WTC11 (cell line): ENCODE data around the gene STRIT1. TPM values are rescaled to one million over a fixed set of nuclear protein-coding genes. Genes with fewer than 3 reads are reported as not detected.

Source experiments
- ATAC-seq: fragments of 200-7000 bp; cut with Tn5 transposase; 2 replicates; pipeline ENCODE4 v1.10.0; 2021; ENCODE audit warnings: mild to moderate bottlenecking, moderate library complexity
- CTCF ChIA-PET: fragments of 300-600 bp; sonication (Branson Sonifier 250); formaldehyde crosslinking; loops from one replicate; lab custom pipeline; 2021; ENCODE audit warnings: antibody characterized with exemption; lab: Charles Lee
- POLR2A ChIA-PET: fragments of 350-600 bp; sonication (Branson Sonifier 250); formaldehyde crosslinking; loops from one replicate; lab custom pipeline; 2021; ENCODE audit warnings: antibody characterized with exemption; lab: Charles Lee
- DNase-seq: peaks from one replicate; pipeline ENCODE4 v3.0.0; 2021; ENCODE audit warnings: low spot score
- H3K27ac Mint-ChIP-seq: 2 replicates; pipeline ENCODE4 v1.8.0; 2021; ENCODE audit warnings: mixed read lengths
- H3K27me3 Mint-ChIP-seq: 2 replicates; pipeline ENCODE4 v1.8.0; 2021; ENCODE audit warnings: low read depth, mild to moderate bottlenecking, moderate library complexity, mixed read lengths
- H3K36me3 Mint-ChIP-seq: 2 replicates; pipeline ENCODE4 v1.8.0; 2021; ENCODE audit warnings: mixed read lengths
- H3K4me1 Mint-ChIP-seq: 2 replicates; pipeline ENCODE4 v1.8.0; 2022; ENCODE audit warnings: mixed read lengths
- H3K4me3 Mint-ChIP-seq: 2 replicates; pipeline ENCODE4 v1.8.0; 2021; ENCODE audit warnings: mild to moderate bottlenecking, moderate library complexity, mixed read lengths
- H3K9me3 Mint-ChIP-seq: 2 replicates; pipeline ENCODE4 v1.8.0; 2021; ENCODE audit warnings: mixed read lengths
- AR ChIP-seq: fragments of 250-450 bp; sonication (Bioruptor Pico); IDR thresholded peaks from 2 replicates; pipeline ENCODE4 v1.9.0; 2021; ENCODE audit warnings: mild to moderate bottlenecking
- ATF1 ChIP-seq: sonication (generic); formaldehyde crosslinking; IDR thresholded peaks from 2 replicates; pipeline ENCODE4 v1.8.1; 2023; ENCODE audit warnings: mild to moderate bottlenecking, moderate library complexity, missing genetic modification reagents
- CREB1 ChIP-seq: sonication (generic); formaldehyde crosslinking; IDR thresholded peaks from 2 replicates; pipeline ENCODE4 v1.8.0; 2023; ENCODE audit warnings: mild to moderate bottlenecking, missing genetic modification reagents
- CREM ChIP-seq: sonication (generic); formaldehyde crosslinking; IDR thresholded peaks from 2 replicates; pipeline ENCODE4 v1.8.1; 2022; ENCODE audit warnings: mild to moderate bottlenecking, missing genetic modification reagents, moderate library complexity
- GABPB1 ChIP-seq: sonication (generic); formaldehyde crosslinking; IDR thresholded peaks from 2 replicates; pipeline ENCODE4 v1.8.1; 2023; ENCODE audit warnings: mild to moderate bottlenecking, missing genetic modification reagents
- JAZF1 ChIP-seq: fragments of 250-450 bp; sonication (Bioruptor Pico); IDR thresholded peaks from 2 replicates; pipeline ENCODE4 v1.9.0; 2021; ENCODE audit warnings: moderate library complexity, mild to moderate bottlenecking, inconsistent platforms
- NFE2L1 ChIP-seq: sonication (generic); formaldehyde crosslinking; IDR thresholded peaks from 2 replicates; pipeline ENCODE4 v1.8.1; 2023; ENCODE audit warnings: missing genetic modification reagents
- SMAD4 ChIP-seq: sonication (generic); formaldehyde crosslinking; IDR thresholded peaks from 2 replicates; pipeline ENCODE4 v1.8.0; 2022; ENCODE audit warnings: mild to moderate bottlenecking, missing genetic modification reagents
- SOX15 ChIP-seq: fragments of 250-450 bp; sonication (Bioruptor Pico); IDR thresholded peaks from 2 replicates; pipeline ENCODE4 v1.9.0; 2021; ENCODE audit warnings: mild to moderate bottlenecking
- ZNF317 ChIP-seq: sonication (generic); formaldehyde crosslinking; IDR thresholded peaks from 2 replicates; pipeline ENCODE4 v1.8.1; 2023; ENCODE audit warnings: low read depth, mild to moderate bottlenecking, moderate library complexity, missing genetic modification reagents, borderline replicate concordance
- total RNA-seq: library from RNA; stranded (reverse); gene quantifications from 3 replicates; pipeline ENCODE4 v1.2.3, GENCODE V29; 2021
- TF ChIP-seq, protein P1 (sequence below): sonication (generic); formaldehyde crosslinking; IDR thresholded peaks from 2 replicates; pipeline ENCODE4 v1.8.1; 2022; ENCODE audit warnings: missing genetic modification reagents, borderline replicate concordance
- TF ChIP-seq, protein P2 (sequence below): sonication (generic); formaldehyde crosslinking; IDR thresholded peaks from 2 replicates; pipeline ENCODE4 v1.8.0; 2023; ENCODE audit warnings: mild to moderate bottlenecking, missing genetic modification reagents
- TF ChIP-seq, protein P3 (sequence below): sonication (generic); formaldehyde crosslinking; IDR thresholded peaks from 2 replicates; pipeline ENCODE4 v1.8.0; 2022; ENCODE audit warnings: mild to moderate bottlenecking, missing genetic modification reagents
- TF ChIP-seq, protein P4 (sequence below): sonication (generic); formaldehyde crosslinking; IDR thresholded peaks from 2 replicates; pipeline ENCODE4 v1.8.1; 2023; ENCODE audit warnings: mild to moderate bottlenecking, missing genetic modification reagents

STRIT1 gene
- total RNA-seq, 1 experiment from 2014 or later = 0.33 TPM

DNA sequence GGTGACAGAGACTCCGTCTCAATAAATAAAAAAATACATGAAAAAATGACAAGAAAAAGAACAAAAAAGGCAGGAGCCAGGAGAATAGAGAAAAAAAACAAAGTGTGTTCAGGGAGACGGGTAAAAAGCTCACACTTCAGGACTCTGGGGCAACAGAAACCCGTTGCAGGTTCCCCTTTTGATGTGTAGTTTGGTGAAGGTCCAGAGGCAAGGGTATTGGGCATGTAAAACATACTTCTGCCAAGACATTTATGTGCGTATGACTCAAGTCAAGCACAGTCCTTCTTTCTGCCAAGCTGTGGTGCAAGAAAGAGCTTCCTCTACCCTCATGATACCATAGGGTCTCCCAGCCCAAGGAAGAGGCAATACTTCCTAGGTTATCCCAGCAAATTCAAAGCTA lies 33.4 kb upstream of the STRIT1 start:
- ATAC-seq = no peak
- TF ChIP-seq, protein P1, sequence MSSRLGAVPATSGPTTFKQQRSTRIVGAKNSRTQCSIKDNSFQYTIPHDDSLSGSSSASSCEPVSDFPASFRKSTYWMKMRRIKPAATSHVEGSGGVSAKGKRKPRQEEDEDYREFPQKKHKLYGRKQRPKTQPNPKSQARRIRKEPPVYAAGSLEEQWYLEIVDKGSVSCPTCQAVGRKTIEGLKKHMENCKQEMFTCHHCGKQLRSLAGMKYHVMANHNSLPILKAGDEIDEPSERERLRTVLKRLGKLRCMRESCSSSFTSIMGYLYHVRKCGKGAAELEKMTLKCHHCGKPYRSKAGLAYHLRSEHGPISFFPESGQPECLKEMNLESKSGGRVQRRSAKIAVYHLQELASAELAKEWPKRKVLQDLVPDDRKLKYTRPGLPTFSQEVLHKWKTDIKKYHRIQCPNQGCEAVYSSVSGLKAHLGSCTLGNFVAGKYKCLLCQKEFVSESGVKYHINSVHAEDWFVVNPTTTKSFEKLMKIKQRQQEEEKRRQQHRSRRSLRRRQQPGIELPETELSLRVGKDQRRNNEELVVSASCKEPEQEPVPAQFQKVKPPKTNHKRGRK = no peak
- no peak for DNase-seq
- CTCF ChIA-PET = no interaction called here
- H3K27ac Mint-ChIP-seq = no peak overlapping the region
- peaks cover 32% of the 10 kb centered on the region for H3K4me1 Mint-ChIP-seq
- H3K36me3 Mint-ChIP-seq = no peaks in the 10 kb centered on the region
- POLR2A ChIA-PET = no interaction called here
- no peak overlapping the region for H3K4me3 Mint-ChIP-seq
- no peaks in the 10 kb centered on the region for H3K27me3 Mint-ChIP-seq
- H3K9me3 Mint-ChIP-seq = no peaks in the 10 kb centered on the region

DNA sequence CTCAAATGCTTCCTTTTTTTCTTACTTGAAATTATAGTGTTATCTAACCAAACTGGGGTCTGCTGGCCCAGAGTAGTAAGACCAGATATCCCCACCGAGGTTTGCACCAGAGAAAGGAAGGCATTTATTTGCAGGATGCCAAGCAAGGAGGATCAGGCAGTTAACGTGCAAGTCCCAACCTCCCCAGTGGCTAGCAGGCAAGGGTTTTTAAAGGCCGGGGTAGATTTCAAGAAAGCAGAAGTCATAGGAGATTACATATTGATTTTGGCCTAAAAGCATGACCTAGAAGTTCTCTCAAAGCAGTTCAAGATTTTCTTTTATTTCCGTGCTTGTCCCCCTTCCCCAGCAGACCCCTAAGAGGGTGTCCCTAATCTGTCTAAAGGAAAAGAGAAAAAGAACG lies 32.8 kb upstream of the STRIT1 start:
- H3K9me3 Mint-ChIP-seq = no peaks in the 10 kb centered on the region
- peaks cover 33% of the 10 kb centered on the region for H3K4me1 Mint-ChIP-seq
- ATAC-seq (no peak), DNase-seq (no peak)
- H3K27me3 Mint-ChIP-seq = no peaks in the 10 kb centered on the region
- no peak overlapping the region for H3K4me3 Mint-ChIP-seq
- CTCF ChIA-PET = interaction anchor here (1.0 to 1.1 kb wide), 2 partner anchors 9 to 422 kb away, joined by 4 read pairs; no protein-coding TSS in a partner anchor
- POLR2A ChIA-PET = no interaction called here
- no peak overlapping the region for H3K27ac Mint-ChIP-seq
- no peaks in the 10 kb centered on the region for H3K36me3 Mint-ChIP-seq
- TF ChIP-seq, protein P2, sequence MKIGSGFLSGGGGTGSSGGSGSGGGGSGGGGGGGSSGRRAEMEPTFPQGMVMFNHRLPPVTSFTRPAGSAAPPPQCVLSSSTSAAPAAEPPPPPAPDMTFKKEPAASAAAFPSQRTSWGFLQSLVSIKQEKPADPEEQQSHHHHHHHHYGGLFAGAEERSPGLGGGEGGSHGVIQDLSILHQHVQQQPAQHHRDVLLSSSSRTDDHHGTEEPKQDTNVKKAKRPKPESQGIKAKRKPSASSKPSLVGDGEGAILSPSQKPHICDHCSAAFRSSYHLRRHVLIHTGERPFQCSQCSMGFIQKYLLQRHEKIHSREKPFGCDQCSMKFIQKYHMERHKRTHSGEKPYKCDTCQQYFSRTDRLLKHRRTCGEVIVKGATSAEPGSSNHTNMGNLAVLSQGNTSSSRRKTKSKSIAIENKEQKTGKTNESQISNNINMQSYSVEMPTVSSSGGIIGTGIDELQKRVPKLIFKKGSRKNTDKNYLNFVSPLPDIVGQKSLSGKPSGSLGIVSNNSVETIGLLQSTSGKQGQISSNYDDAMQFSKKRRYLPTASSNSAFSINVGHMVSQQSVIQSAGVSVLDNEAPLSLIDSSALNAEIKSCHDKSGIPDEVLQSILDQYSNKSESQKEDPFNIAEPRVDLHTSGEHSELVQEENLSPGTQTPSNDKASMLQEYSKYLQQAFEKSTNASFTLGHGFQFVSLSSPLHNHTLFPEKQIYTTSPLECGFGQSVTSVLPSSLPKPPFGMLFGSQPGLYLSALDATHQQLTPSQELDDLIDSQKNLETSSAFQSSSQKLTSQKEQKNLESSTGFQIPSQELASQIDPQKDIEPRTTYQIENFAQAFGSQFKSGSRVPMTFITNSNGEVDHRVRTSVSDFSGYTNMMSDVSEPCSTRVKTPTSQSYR (CRISPR knock-in tag) = no peak
- no peak for TF ChIP-seq SOX15 (CRISPR knock-in tag)

GRCh38 chr3:155325263-155325835 lies 31.9 kb upstream of the STRIT1 start:
- peak overlapping the region; percentile 49 for H3K4me3 Mint-ChIP-seq
- H3K27me3 Mint-ChIP-seq = no peaks in the 10 kb centered on the region
- DNase-seq (peak; percentile 32), ATAC-seq (peak; percentile 80)
- no peaks in the 10 kb centered on the region for H3K36me3 Mint-ChIP-seq
- peaks cover 33% of the 10 kb centered on the region for H3K4me1 Mint-ChIP-seq
- CTCF ChIA-PET = interaction anchor here (0.5 to 1.1 kb wide), 5 partner anchors 10 to 481 kb away, joined by 3 to 4 read pairs (median 3); partner anchors contain the start of gene C3orf33
- TF ChIP-seq SMAD4 (CRISPR knock-in tag) (no peak), NFE2L1 (no peak), CREB1 (CRISPR knock-in tag) (no peak), ATF1 (no peak), GABPB1 (no peak), ZNF317 (CRISPR knock-in tag) (no peak), CREM (CRISPR knock-in tag) (no peak), JAZF1 (CRISPR knock-in tag) (no peak), AR (no peak)
- TF ChIP-seq, protein P3, sequence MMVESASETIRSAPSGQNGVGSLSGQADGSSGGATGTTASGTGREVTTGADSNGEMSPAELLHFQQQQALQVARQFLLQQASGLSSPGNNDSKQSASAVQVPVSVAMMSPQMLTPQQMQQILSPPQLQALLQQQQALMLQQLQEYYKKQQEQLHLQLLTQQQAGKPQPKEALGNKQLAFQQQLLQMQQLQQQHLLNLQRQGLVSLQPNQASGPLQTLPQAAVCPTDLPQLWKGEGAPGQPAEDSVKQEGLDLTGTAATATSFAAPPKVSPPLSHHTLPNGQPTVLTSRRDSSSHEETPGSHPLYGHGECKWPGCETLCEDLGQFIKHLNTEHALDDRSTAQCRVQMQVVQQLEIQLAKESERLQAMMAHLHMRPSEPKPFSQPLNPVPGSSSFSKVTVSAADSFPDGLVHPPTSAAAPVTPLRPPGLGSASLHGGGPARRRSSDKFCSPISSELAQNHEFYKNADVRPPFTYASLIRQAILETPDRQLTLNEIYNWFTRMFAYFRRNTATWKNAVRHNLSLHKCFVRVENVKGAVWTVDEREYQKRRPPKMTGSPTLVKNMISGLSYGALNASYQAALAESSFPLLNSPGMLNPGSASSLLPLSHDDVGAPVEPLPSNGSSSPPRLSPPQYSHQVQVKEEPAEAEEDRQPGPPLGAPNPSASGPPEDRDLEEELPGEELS = no peak
- TF ChIP-seq, protein P4, sequence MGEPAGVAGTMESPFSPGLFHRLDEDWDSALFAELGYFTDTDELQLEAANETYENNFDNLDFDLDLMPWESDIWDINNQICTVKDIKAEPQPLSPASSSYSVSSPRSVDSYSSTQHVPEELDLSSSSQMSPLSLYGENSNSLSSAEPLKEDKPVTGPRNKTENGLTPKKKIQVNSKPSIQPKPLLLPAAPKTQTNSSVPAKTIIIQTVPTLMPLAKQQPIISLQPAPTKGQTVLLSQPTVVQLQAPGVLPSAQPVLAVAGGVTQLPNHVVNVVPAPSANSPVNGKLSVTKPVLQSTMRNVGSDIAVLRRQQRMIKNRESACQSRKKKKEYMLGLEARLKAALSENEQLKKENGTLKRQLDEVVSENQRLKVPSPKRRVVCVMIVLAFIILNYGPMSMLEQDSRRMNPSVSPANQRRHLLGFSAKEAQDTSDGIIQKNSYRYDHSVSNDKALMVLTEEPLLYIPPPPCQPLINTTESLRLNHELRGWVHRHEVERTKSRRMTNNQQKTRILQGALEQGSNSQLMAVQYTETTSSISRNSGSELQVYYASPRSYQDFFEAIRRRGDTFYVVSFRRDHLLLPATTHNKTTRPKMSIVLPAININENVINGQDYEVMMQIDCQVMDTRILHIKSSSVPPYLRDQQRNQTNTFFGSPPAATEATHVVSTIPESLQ (CRISPR knock-in tag) = no peak
- H3K9me3 Mint-ChIP-seq = no peaks in the 10 kb centered on the region
- H3K27ac Mint-ChIP-seq = no peak overlapping the region
- POLR2A ChIA-PET = no interaction called here
